NCI-H2107 (cell line): Measurements from ENCODE around the gene DLL1.

Source experiments
- DNase-seq: peaks from one replicate; lab custom pipeline; 2025; lab: John Stamatoyannopoulos, UW

The DLL1 gene

GRCh38 chr6:170249817-170250216 lies 41.1 kb downstream of the DLL1 start:
- no peak for DNase-seq

GRCh38 chr6:170248861-170249600 lies 41.8 kb downstream of the DLL1 start:
- no peak for DNase-seq

GRCh38 chr6:170248111-170248805 lies 42.6 kb downstream of the DLL1 start:
- no peak for DNase-seq

GRCh38 chr6:170247178-170247701 lies 43.6 kb downstream of the DLL1 start:
- no peak for DNase-seq

- no peak for DNase-seq
These were observed 45.3 kb downstream of the DLL1 start for GRCh38 chr6:170245475-170245992.

GRCh38 chr6:170244721-170245474 lies 46.0 kb downstream of the DLL1 start:
- no peak for DNase-seq

GRCh38 chr6:170243791-170244291 lies 47.0 kb downstream of the DLL1 start:
- no peak for DNase-seq

GRCh38 chr6:170243386-170243785 lies 47.5 kb downstream of the DLL1 start:
- no peak for DNase-seq

- DNase-seq = no peak
These were observed 51.9 kb downstream of the DLL1 start for GRCh38 chr6:170238741-170239565.

- DNase-seq = no peak
These were observed 52.7 kb downstream of the DLL1 start for GRCh38 chr6:170237999-170238740.

- DNase-seq = no peak
These were observed 54.6 kb downstream of the DLL1 start for GRCh38 chr6:170236131-170236836.

- DNase-seq = no peak
These were observed 55.3 kb downstream of the DLL1 start for GRCh38 chr6:170235391-170236125.

- DNase-seq = no peak
These were observed 56.5 kb downstream of the DLL1 start for GRCh38 chr6:170234419-170234818.

GRCh38 chr6:170233286-170234205 lies 57.3 kb downstream of the DLL1 start:
- DNase-seq = no peak
